ENCODE results near the gene CHID1.

The CHID1 gene

GRCh38 chr11:839280-839623, 71.4 kb downstream of the CHID1 start:
- no peak overlapping the region for H3K4me3 ChIP-seq (ENCODE audit: low read depth, low read length)
- TF ChIP-seq CTCF (IDR thresholded peaks at IDR 0.05; ENCODE audit: borderline replicate concordance, insufficient read depth, low read depth, low read length): no peak

GRCh38 chr11:838441-839279, 72.0 kb downstream of the CHID1 start:
- 0 out of 2 replicates have a peak, but pooled peaks have one; percentile 26 for TF ChIP-seq CTCF (IDR thresholded peaks at IDR 0.05; ENCODE audit: borderline replicate concordance, insufficient read depth, low read depth, low read length)
- no peak overlapping the region for H3K4me3 ChIP-seq (ENCODE audit: low read depth, low read length)

- no peak overlapping the region for H3K4me3 ChIP-seq (ENCODE audit: low read depth, low read length)
- TF ChIP-seq CTCF (IDR thresholded peaks at IDR 0.05; ENCODE audit: borderline replicate concordance, insufficient read depth, low read depth, low read length): no peak
Observed at GRCh38 chr11:837990-838307, 72.7 kb downstream of the CHID1 start.

- no peak for TF ChIP-seq CTCF (IDR thresholded peaks at IDR 0.05; ENCODE audit: borderline replicate concordance, insufficient read depth, low read depth, low read length)
Observed at GRCh38 chr11:837189-837989, 73.2 kb downstream of the CHID1 start.

GRCh38 chr11:836700-837099, 73.9 kb downstream of the CHID1 start:
- TF ChIP-seq CTCF (IDR thresholded peaks at IDR 0.05; ENCODE audit: borderline replicate concordance, insufficient read depth, low read depth, low read length): no peak
- no peak overlapping the region for H3K4me3 ChIP-seq (ENCODE audit: low read depth, low read length)

More at GRCh38 chr11:837189-837989, 73.2 kb downstream of the CHID1 start:
- no peak overlapping the region for H3K4me3 ChIP-seq (ENCODE audit: low read depth, low read length)

GRCh38 chr11:836274-836673, 74.3 kb downstream of the CHID1 start:
- no peak overlapping the region for H3K4me3 ChIP-seq (ENCODE audit: low read depth, low read length)
- no peak for TF ChIP-seq CTCF (IDR thresholded peaks at IDR 0.05; ENCODE audit: borderline replicate concordance, insufficient read depth, low read depth, low read length)
